Neural progenitor cell (in vitro differentiated cells): ENCODE measurements around the gene TSPAN17.

Experiments used
- EZH2 ChIP-seq: fragments of 200-600 bp; sonication (generic); IDR thresholded peaks from 2 replicates; pipeline ENCODE4 v1.6.1; 2017; ENCODE audit warnings: antibody characterized with exemption, mild to moderate bottlenecking, moderate library complexity
- EZH2phosphoT487 ChIP-seq: fragments of 200-600 bp; sonication (generic); IDR thresholded peaks from 2 replicates; pipeline ENCODE4 v1.6.1; 2017; ENCODE audit warnings: antibody characterized with exemption
- TF ChIP-seq, protein P1 (sequence below): fragments of 200-600 bp; sonication (generic); IDR thresholded peaks from 2 replicates; pipeline ENCODE4 v1.5.1; 2017; ENCODE audit warnings: antibody characterized with exemption, mild to moderate bottlenecking

DNA sequence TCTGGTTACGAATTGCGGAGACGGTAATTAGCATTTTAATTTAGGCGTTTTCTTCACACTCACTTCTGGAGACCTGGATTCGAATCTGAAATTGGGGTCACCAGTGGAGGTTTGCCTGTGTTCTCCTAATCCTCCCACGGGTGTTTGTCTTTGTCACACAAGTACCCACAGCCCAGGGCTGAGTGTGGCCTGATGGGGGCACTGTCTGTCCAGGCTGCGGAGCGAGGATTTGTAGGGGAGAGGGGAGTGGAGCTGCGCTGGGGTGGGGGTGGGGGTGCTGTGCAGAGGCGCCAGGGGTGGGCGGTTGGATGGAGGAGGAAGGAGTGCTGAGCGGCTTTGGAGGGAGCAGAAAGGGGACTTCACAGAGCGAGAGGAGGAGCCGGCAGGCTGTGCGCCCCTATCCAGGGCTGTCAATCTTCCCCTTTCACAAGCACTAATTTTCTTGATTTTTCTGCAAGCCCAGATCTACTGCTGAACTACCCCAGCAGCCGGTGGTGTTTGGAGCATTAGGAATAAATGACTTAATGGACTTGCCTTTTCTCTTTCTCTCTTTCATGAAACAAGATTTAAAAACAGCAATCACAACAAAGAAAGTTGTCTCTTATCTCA lies 53.1 kb downstream of the TSPAN17 start:
- TF ChIP-seq, protein P1, sequence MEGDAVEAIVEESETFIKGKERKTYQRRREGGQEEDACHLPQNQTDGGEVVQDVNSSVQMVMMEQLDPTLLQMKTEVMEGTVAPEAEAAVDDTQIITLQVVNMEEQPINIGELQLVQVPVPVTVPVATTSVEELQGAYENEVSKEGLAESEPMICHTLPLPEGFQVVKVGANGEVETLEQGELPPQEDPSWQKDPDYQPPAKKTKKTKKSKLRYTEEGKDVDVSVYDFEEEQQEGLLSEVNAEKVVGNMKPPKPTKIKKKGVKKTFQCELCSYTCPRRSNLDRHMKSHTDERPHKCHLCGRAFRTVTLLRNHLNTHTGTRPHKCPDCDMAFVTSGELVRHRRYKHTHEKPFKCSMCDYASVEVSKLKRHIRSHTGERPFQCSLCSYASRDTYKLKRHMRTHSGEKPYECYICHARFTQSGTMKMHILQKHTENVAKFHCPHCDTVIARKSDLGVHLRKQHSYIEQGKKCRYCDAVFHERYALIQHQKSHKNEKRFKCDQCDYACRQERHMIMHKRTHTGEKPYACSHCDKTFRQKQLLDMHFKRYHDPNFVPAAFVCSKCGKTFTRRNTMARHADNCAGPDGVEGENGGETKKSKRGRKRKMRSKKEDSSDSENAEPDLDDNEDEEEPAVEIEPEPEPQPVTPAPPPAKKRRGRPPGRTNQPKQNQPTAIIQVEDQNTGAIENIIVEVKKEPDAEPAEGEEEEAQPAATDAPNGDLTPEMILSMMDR, result peak; percentile 75
- TF ChIP-seq EZH2phosphoT487 (no peak), EZH2 (no peak)
